ENCODE results near the gene RNF43. TPM values are rescaled to one million over a fixed set of nuclear protein-coding genes. Genes with fewer than 3 reads are reported as not detected.

The RNF43 gene
- total RNA-seq, 1 experiment from 2014 or later = 0.04 TPM

- intact Hi-C loops (cut with micrococcal nuclease; ENCODE audit: unreplicated experiment) = no loop called here
- ChIA-PET CTCF (no interaction called here), POLR2A (ENCODE audit: low non-redundant PET) (no interaction called here)
- Histone ChIP-seq H3K4me3 (ENCODE audit: low read depth, low read length, poor library complexity, severe bottlenecking) (no peak overlapping the region), H3K27ac (ENCODE audit: low read depth, low read length, poor library complexity, severe bottlenecking) (no peak overlapping the region), H3K9me3 (ENCODE audit: low read depth, low read length, poor library complexity, severe bottlenecking) (no peaks in the 10 kb centered on the region), H3K36me3 (ENCODE audit: insufficient read depth, low read length, poor library complexity, severe bottlenecking) (no peaks in the 10 kb centered on the region), H3K4me1 (ENCODE audit: insufficient read depth, low read length, poor library complexity, severe bottlenecking) (no peaks in the 10 kb centered on the region), H3K27me3 (replicated peaks; ENCODE audit: insufficient read depth, low read depth, low read length, poor library complexity) (peaks cover 18% of the 10 kb centered on the region)
- no TSS peak for BruUV-seq (replicated peaks)
- DNase-seq (ENCODE audit: low spot score) = no peak
- no peak for TF ChIP-seq EZH2 (IDR thresholded peaks at IDR 0.05; ENCODE audit: borderline replicate concordance, low read depth, low read length, poor library complexity, severe bottlenecking)
- TF ChIP-seq CTCF (conservative IDR thresholded peaks at IDR 0.05; ENCODE audit: low read depth, low read length) = no peak
These were observed 5.9 kb downstream of the RNF43 start for GRCh38 chr17:58411408-58411894.

GRCh38 chr17:58410714-58411407, 6.5 kb downstream of the RNF43 start:
- CTCF ChIA-PET = no interaction called here
- Histone ChIP-seq H3K27me3 (replicated peaks; ENCODE audit: insufficient read depth, low read depth, low read length, poor library complexity) (peaks cover 18% of the 10 kb centered on the region), H3K36me3 (ENCODE audit: insufficient read depth, low read length, poor library complexity, severe bottlenecking) (no peaks in the 10 kb centered on the region), H3K27ac (ENCODE audit: low read depth, low read length, poor library complexity, severe bottlenecking) (no peak overlapping the region), H3K4me3 (ENCODE audit: low read depth, low read length, poor library complexity, severe bottlenecking) (no peak overlapping the region), H3K9me3 (ENCODE audit: low read depth, low read length, poor library complexity, severe bottlenecking) (no peaks in the 10 kb centered on the region), H3K4me1 (ENCODE audit: insufficient read depth, low read length, poor library complexity, severe bottlenecking) (no peaks in the 10 kb centered on the region)
- intact Hi-C loops (cut with micrococcal nuclease; ENCODE audit: unreplicated experiment) = no loop called here
- no peak for DNase-seq (ENCODE audit: low spot score)
- TF ChIP-seq EZH2 (IDR thresholded peaks at IDR 0.05; ENCODE audit: borderline replicate concordance, low read depth, low read length, poor library complexity, severe bottlenecking) = no peak
- POLR2A ChIA-PET (ENCODE audit: low non-redundant PET) = no interaction called here
- no TSS peak for BruUV-seq (replicated peaks)

GRCh38 chr17:58409432-58409831, 7.9 kb downstream of the RNF43 start:
- no peak for DNase-seq (ENCODE audit: low spot score)
- no peaks in the 10 kb centered on the region for H3K4me1 ChIP-seq (ENCODE audit: insufficient read depth, low read length, poor library complexity, severe bottlenecking)
- peaks cover 22% of the 10 kb centered on the region for H3K27me3 ChIP-seq (replicated peaks; ENCODE audit: insufficient read depth, low read depth, low read length, poor library complexity)
- intact Hi-C loops (cut with micrococcal nuclease; ENCODE audit: unreplicated experiment) = no loop called here
- BruUV-seq (replicated peaks) = no TSS peak
- no peaks in the 10 kb centered on the region for H3K36me3 ChIP-seq (ENCODE audit: insufficient read depth, low read length, poor library complexity, severe bottlenecking)
- H3K4me3 ChIP-seq (ENCODE audit: low read depth, low read length, poor library complexity, severe bottlenecking) = no peak overlapping the region
- H3K9me3 ChIP-seq (ENCODE audit: low read depth, low read length, poor library complexity, severe bottlenecking) = no peaks in the 10 kb centered on the region
- H3K27ac ChIP-seq (ENCODE audit: low read depth, low read length, poor library complexity, severe bottlenecking) = no peak overlapping the region
- ChIA-PET CTCF (no interaction called here), POLR2A (ENCODE audit: low non-redundant PET) (no interaction called here)
- no peak for TF ChIP-seq EZH2 (IDR thresholded peaks at IDR 0.05; ENCODE audit: borderline replicate concordance, low read depth, low read length, poor library complexity, severe bottlenecking)

- ChIA-PET POLR2A (ENCODE audit: low non-redundant PET) (no interaction called here), CTCF (no interaction called here)
- no peaks in the 10 kb centered on the region for H3K36me3 ChIP-seq (ENCODE audit: insufficient read depth, low read length, poor library complexity, severe bottlenecking)
- no TSS peak for BruUV-seq (replicated peaks)
- no peak for DNase-seq (ENCODE audit: low spot score)
- intact Hi-C loops (cut with micrococcal nuclease; ENCODE audit: unreplicated experiment) = no loop called here
- no peak overlapping the region for H3K27ac ChIP-seq (ENCODE audit: low read depth, low read length, poor library complexity, severe bottlenecking)
- peaks cover 42% of the 10 kb centered on the region for H3K27me3 ChIP-seq (replicated peaks; ENCODE audit: insufficient read depth, low read depth, low read length, poor library complexity)
- TF ChIP-seq EZH2 (IDR thresholded peaks at IDR 0.05; ENCODE audit: borderline replicate concordance, low read depth, low read length, poor library complexity, severe bottlenecking) (no peak), CTCF (conservative IDR thresholded peaks at IDR 0.05; ENCODE audit: low read depth, low read length) (no peak)
- H3K4me1 ChIP-seq (ENCODE audit: insufficient read depth, low read length, poor library complexity, severe bottlenecking) = no peaks in the 10 kb centered on the region
- H3K9me3 ChIP-seq (ENCODE audit: low read depth, low read length, poor library complexity, severe bottlenecking) = no peaks in the 10 kb centered on the region
- H3K4me3 ChIP-seq (ENCODE audit: low read depth, low read length, poor library complexity, severe bottlenecking) = no peak overlapping the region
These were observed 14.0 kb downstream of the RNF43 start for GRCh38 chr17:58403311-58403710.
